GM19043 (cell line): ENCODE results near the gene HIVEP1.

Experiments
- ATAC-seq: cut with Tn5 transposase; IDR thresholded peaks from one replicate; pipeline ENCODE4 v1.9.1; 2021; ENCODE audit warnings: low read depth; ENCODE audit not compliant: unreplicated experiment

The HIVEP1 gene

GRCh38 chr6:12113190-12113577 is 101.1 kb downstream of the HIVEP1 start:
- ATAC-seq, result no peak

- no peak for ATAC-seq
Observed at GRCh38 chr6:12114055-12114503, 102.0 kb downstream of the HIVEP1 start.

- ATAC-seq, result no peak
Observed at GRCh38 chr6:12115001-12115400, 102.9 kb downstream of the HIVEP1 start.

GRCh38 chr6:12115492-12115891 is 103.4 kb downstream of the HIVEP1 start:
- no peak for ATAC-seq

- no peak for ATAC-seq
Observed at GRCh38 chr6:12116264-12116800, 104.2 kb downstream of the HIVEP1 start.

GRCh38 chr6:12116978-12117377 is 104.9 kb downstream of the HIVEP1 start:
- no peak for ATAC-seq

- ATAC-seq, result no peak
Observed at GRCh38 chr6:12118607-12119006, 106.5 kb downstream of the HIVEP1 start.

- ATAC-seq, result peak; percentile 67
Observed at GRCh38 chr6:12119085-12119588, 107.0 kb downstream of the HIVEP1 start.

- ATAC-seq, result no peak
Observed at GRCh38 chr6:12125396-12125795, 113.3 kb downstream of the HIVEP1 start.

GRCh38 chr6:12126051-12126450 is 113.9 kb downstream of the HIVEP1 start:
- ATAC-seq, result no peak

GRCh38 chr6:12129523-12129922 is 117.4 kb downstream of the HIVEP1 start:
- no peak for ATAC-seq

- no peak for ATAC-seq
Observed at GRCh38 chr6:12132351-12133222, 120.5 kb downstream of the HIVEP1 start.

- ATAC-seq, result no peak
Observed at GRCh38 chr6:12134581-12134980, 122.5 kb downstream of the HIVEP1 start.

- no peak for ATAC-seq
Observed at GRCh38 chr6:12134991-12135390, 122.9 kb downstream of the HIVEP1 start.

GRCh38 chr6:12136905-12137304 is 124.8 kb downstream of the HIVEP1 start:
- ATAC-seq, result no peak

GRCh38 chr6:12137480-12137879 is 125.4 kb downstream of the HIVEP1 start:
- ATAC-seq, result no peak

- no peak for ATAC-seq
Observed at GRCh38 chr6:12138381-12138780, 126.3 kb downstream of the HIVEP1 start.

GRCh38 chr6:12138936-12139335 is 126.8 kb downstream of the HIVEP1 start:
- ATAC-seq, result no peak

GRCh38 chr6:12147557-12148316 is 135.6 kb downstream of the HIVEP1 start:
- ATAC-seq, result no peak

- no peak for ATAC-seq
Observed at GRCh38 chr6:12148317-12148801, 136.2 kb downstream of the HIVEP1 start.

GRCh38 chr6:12148841-12149240 is 136.7 kb downstream of the HIVEP1 start:
- ATAC-seq, result no peak
